Articular chondrocyte of knee joint (primary cell): ENCODE results near the gene SCGB3A1. TPM values are rescaled to one million over a fixed set of nuclear protein-coding genes. Genes with fewer than 3 reads are reported as not detected.

Experiments
- total RNA-seq: library from RNA; depleted of rRNA; stranded (reverse); fragments of >200 nt; gene quantifications from 2 replicates; pipeline ENCODE4 v1.2.3, GENCODE V29; 2012

Gene SCGB3A1
- not detected in 2 replicates for total RNA-seq

GRCh38 chr5:180591311-180591887 is at the start of gene SCGB3A1:
TSS of gene SCGB3A1 (minus strand) at chr5:180591499. CDS start at chr5:180591462, 37 bp downstream.

Other genes starting within 250 kb of the SCGB3A1 start
- 59.0 and 66.6 TPM in 2 replicates for gene GFPT2, start 238.2 kb downstream of the SCGB3A1 start, total RNA-seq
- 9.6 and 10.5 TPM in 2 replicates for gene CNOT6, start 97.1 kb downstream of the SCGB3A1 start, total RNA-seq
- gene FLT4, start 58.1 kb upstream of the SCGB3A1 start, total RNA-seq = 0.13 TPM in 1 of 2 replicates, not detected in the other
- not detected in 2 replicates for gene OR2Y1, start 148.6 kb upstream of the SCGB3A1 start, total RNA-seq
- 101 and 105 TPM in 2 replicates for gene MGAT1, start 211.3 kb upstream of the SCGB3A1 start, total RNA-seq